OCI-LY7 (cell line): Measurements from ENCODE around the gene TPSD1.

Experiments used
- CTCF ChIP-seq: fragments of 200-600 bp; sonication (generic); conservative IDR thresholded peaks from 2 replicates; pipeline ENCODE4 v1.5.1; 2014; ENCODE audit warnings: mild to moderate bottlenecking, antibody characterized with exemption, low read length, moderate library complexity, mixed read lengths
- EZH2phosphoT487 ChIP-seq: fragments of 200-600 bp; sonication (generic); IDR thresholded peaks from 2 replicates; pipeline ENCODE4 v1.6.1; 2018; ENCODE audit warnings: low read depth, borderline replicate concordance, mild to moderate bottlenecking, mixed run types, antibody characterized with exemption, low read length, moderate library complexity, mixed read lengths

- TF ChIP-seq CTCF (no peak), EZH2phosphoT487 (no peak)
Measured at GRCh38 chr16:1280783-1281182, 24.9 kb downstream of the TPSD1 start.
